IMR-90 (cell line): Measurements from ENCODE around the gene ACTA1. TPM values are rescaled to one million over a fixed set of nuclear protein-coding genes. Genes with fewer than 3 reads are reported as not detected.

ENCODE experiments used
- ATAC-seq: fragments of 200-7000 bp; cut with Tn5 transposase; 2 replicates; pipeline ENCODE4 v1.9.1; 2020; ENCODE audit warnings: low read depth, mild to moderate bottlenecking, moderate library complexity
- BruUV-seq: library from RNA; stranded (reverse); fragments of 400-500 nt; replicated peaks from 2 replicates; lab custom pipeline; 2021; lab: Mats Ljungman, UMichigan
- CTCF ChIA-PET: fragments of 300-600 bp; formaldehyde crosslinking; extraction: SDS; loops from one replicate; lab custom pipeline; 2021; ENCODE audit warnings: antibody characterized with exemption; lab: Yijun Ruan, JAX
- POLR2A ChIA-PET: fragments of 300-600 bp; sonication (Branson Sonifier 250); formaldehyde crosslinking; loops from one replicate; lab custom pipeline; 2022; ENCODE audit warnings: antibody characterized with exemption; ENCODE audit not compliant: unreplicated experiment; lab: Charles Lee
- DNase-seq: peaks from one replicate; pipeline ENCODE4 v3.0.0; 2013
- H2AFZ ChIP-seq: replicated peaks from 2 replicates; pipeline ENCODE3; 2013; ENCODE audit warnings: low read length, mild to moderate bottlenecking; ENCODE audit not compliant: poor library complexity
- H2AK5ac ChIP-seq: 2 replicates; pipeline ENCODE4 v1.6.1; 2013; ENCODE audit warnings: low read depth, low read length, inconsistent platforms
- H2AK9ac ChIP-seq: replicated peaks from 2 replicates; pipeline ENCODE3; 2013; ENCODE audit warnings: mild to moderate bottlenecking, low read depth, low read length, moderate library complexity; ENCODE audit not compliant: poor library complexity
- H2BK120ac ChIP-seq: 2 replicates; pipeline ENCODE4 v1.6.1; 2013; ENCODE audit warnings: low read depth, low read length, inconsistent platforms
- H2BK15ac ChIP-seq: 3 replicates; pipeline ENCODE4 v1.6.1; 2013; ENCODE audit warnings: low read depth, low read length, inconsistent platforms
- H2BK20ac ChIP-seq: 2 replicates; pipeline ENCODE4 v1.6.1; 2013; ENCODE audit warnings: low read depth, mild to moderate bottlenecking, inconsistent platforms, low read length, moderate library complexity
- H2BK5ac ChIP-seq: 2 replicates; pipeline ENCODE4 v1.6.1; 2013; ENCODE audit warnings: mild to moderate bottlenecking, low read depth, low read length, inconsistent platforms; ENCODE audit not compliant: poor library complexity, severe bottlenecking
- H3K14ac ChIP-seq: replicated peaks from 2 replicates; pipeline ENCODE4 v1.6.1; 2013; ENCODE audit warnings: low read depth, low read length, inconsistent platforms
- H3K18ac ChIP-seq: 2 replicates; pipeline ENCODE4 v1.6.1; 2013; ENCODE audit warnings: low read depth, low read length, control low read depth
- H3K23ac ChIP-seq: 2 replicates; pipeline ENCODE4 v1.6.1; 2013; ENCODE audit warnings: low read depth, low read length, inconsistent platforms
- H3K27ac ChIP-seq: 2 replicates; pipeline ENCODE4 v1.5.1; 2013; ENCODE audit warnings: mild to moderate bottlenecking, control low read depth, low read length; ENCODE audit not compliant: insufficient read depth
- H3K27me3 ChIP-seq: 2 replicates; pipeline ENCODE4 v1.6.1; 2013; ENCODE audit warnings: low read length; ENCODE audit not compliant: control insufficient read depth, insufficient read depth
- H3K36me3 ChIP-seq: 2 replicates; pipeline ENCODE4 v1.6.1; 2013; ENCODE audit warnings: low read length, mixed read lengths; ENCODE audit not compliant: control insufficient read depth, insufficient read depth
- H3K4ac ChIP-seq: 2 replicates; pipeline ENCODE4 v1.6.1; 2013; ENCODE audit warnings: low read depth, low read length, inconsistent platforms
- H3K4me1 ChIP-seq: 2 replicates; pipeline ENCODE4 v1.6.1; 2013; ENCODE audit warnings: low read length, mixed read lengths; ENCODE audit not compliant: control insufficient read depth, insufficient read depth
- H3K4me2 ChIP-seq: 2 replicates; pipeline ENCODE4 v1.6.1; 2013; ENCODE audit warnings: low read depth, mild to moderate bottlenecking, control low read depth, low read length, moderate library complexity
- H3K4me3 ChIP-seq: 2 replicates; pipeline ENCODE4 v1.5.1; 2013; ENCODE audit warnings: low read depth, mild to moderate bottlenecking, control low read depth, low read length, moderate library complexity; ENCODE audit not compliant: insufficient read depth
- H3K56ac ChIP-seq: 2 replicates; pipeline ENCODE4 v1.6.1; 2013; ENCODE audit warnings: low read length, inconsistent platforms; ENCODE audit not compliant: insufficient read depth; ENCODE audit errors: extremely low read depth
- H3K79me1 ChIP-seq, 2 experiments: 2 replicates each; pipeline ENCODE4 v1.6.1; 2013; ENCODE audit warnings: low read length in 2 of 2, inconsistent platforms in 1 of 2, low read depth in 1 of 2
- H3K9ac ChIP-seq: 2 replicates; pipeline ENCODE4 v1.6.1; 2013; ENCODE audit warnings: low read depth, low read length, control low read depth
- H3K9me1 ChIP-seq: 2 replicates; pipeline ENCODE4 v1.6.1; 2013; ENCODE audit warnings: low read length, inconsistent platforms; ENCODE audit not compliant: insufficient read depth
- H3K9me3 ChIP-seq: 2 replicates; pipeline ENCODE4 v1.6.1; 2013; ENCODE audit warnings: low read length; ENCODE audit not compliant: control insufficient read depth, insufficient read depth
- H4K20me1 ChIP-seq: 2 replicates; pipeline ENCODE4 v1.6.1; 2013; ENCODE audit warnings: low read length, inconsistent platforms; ENCODE audit not compliant: insufficient read depth
- H4K5ac ChIP-seq: 2 replicates; pipeline ENCODE4 v1.6.1; 2013; ENCODE audit warnings: mild to moderate bottlenecking, low read depth, low read length, control low read depth
- H4K8ac ChIP-seq, 2 experiments: 2 replicates each; pipeline ENCODE4 v1.6.1; 2013; ENCODE audit warnings: low read depth in 2 of 2, low read length in 2 of 2, control low read depth in 1 of 2, inconsistent platforms in 1 of 2
- H4K91ac ChIP-seq: 2 replicates; pipeline ENCODE4 v1.6.1; 2013; ENCODE audit warnings: low read depth, low read length, inconsistent platforms; ENCODE audit not compliant: insufficient read depth
- BHLHE40 ChIP-seq: fragments of 150-350 bp; IDR thresholded peaks from 2 replicates; pipeline ENCODE4 v1.6.1; 2016; ENCODE audit warnings: mild to moderate bottlenecking, low read depth, low read length
- CEBPB ChIP-seq: IDR thresholded peaks from 2 replicates; pipeline ENCODE4 v1.6.1; 2012; ENCODE audit warnings: low read depth, low read length, improper control_type of control experiment
- CHD1 ChIP-seq: IDR thresholded peaks from 2 replicates; pipeline ENCODE4 v1.6.1; 2012; ENCODE audit warnings: low read depth, low read length, improper control_type of control experiment
- FOS ChIP-seq: fragments of 150-350 bp; IDR thresholded peaks from 2 replicates; pipeline ENCODE4 v1.6.1; 2016; ENCODE audit warnings: low read depth, low read length
- MXI1 ChIP-seq: IDR thresholded peaks from 2 replicates; pipeline ENCODE4 v1.6.1; 2012; ENCODE audit warnings: low read depth, mild to moderate bottlenecking, low read length, moderate library complexity, borderline replicate concordance
- NFE2L2 ChIP-seq: fragments of 150-350 bp; IDR thresholded peaks from 2 replicates; pipeline ENCODE4 v1.6.1; 2016; ENCODE audit warnings: low read depth, mild to moderate bottlenecking, low read length
- RAD21 ChIP-seq: IDR thresholded peaks from 2 replicates; pipeline ENCODE4 v1.6.1; 2012; ENCODE audit warnings: low read length, improper control_type of control experiment
- RFX5 ChIP-seq: IDR thresholded peaks from 2 replicates; pipeline ENCODE4 v1.8.0; 2012; ENCODE audit warnings: low read depth, mild to moderate bottlenecking, low read length, moderate library complexity
- SMC3 ChIP-seq: fragments of 150-350 bp; IDR thresholded peaks from 2 replicates; pipeline ENCODE4 v1.6.1; 2016; ENCODE audit warnings: low read depth, mild to moderate bottlenecking, antibody characterized with exemption, low read length, moderate library complexity
- WGBS, 2 experiments: methylation state at CpG; one replicate each; pipeline versions ENCODE4 v1.1.5 to v1.1.7; 2013; ENCODE audit warnings: missing lambda C conversion rate in 2 of 2; ENCODE audit not compliant: insufficient read length in 1 of 2; ENCODE audit errors: extremely low coverage in 2 of 2; 5-methylcytosine and 5-hydroxymethylcytosine counted together
- dilution Hi-C: fragments of 300-500 bp; cut with HindIII; formaldehyde crosslinking; loops from one replicate; pipeline ENCODE4 v1.14.3; 2018; ENCODE audit warnings: low sequenced_read_pairs; ENCODE audit not compliant: unreplicated experiment
- in situ Hi-C: fragments of 300-500 bp; cut with MboI; formaldehyde crosslinking; loops from 3 replicates; pipeline ENCODE4 v1.14.3; 2019; ENCODE audit warnings: low sequenced_read_pairs, inconsistent platforms, mixed read lengths
- intact Hi-C: fragments of 100-400 bp; cut with micrococcal nuclease; formaldehyde crosslinking; loops from 2 replicates; pipeline ENCODE4 v1.10.0; 2022
- polyA plus RNA-seq, 3 experiments: library from polyadenylated mRNA; depleted of rRNA; stranded (reverse); fragments of >200 nt; gene quantifications; 2 replicates each; pipeline ENCODE4 v1.2.3, GENCODE V29; 2012; ENCODE audit warnings: low replicate concordance in 1 of 3
- total RNA-seq: library from RNA; depleted of rRNA; stranded (reverse); fragments of >200 nt; gene quantifications from 2 replicates; pipeline ENCODE4 v1.2.3, GENCODE V29; 2012
- TF ChIP-seq, protein P1 (sequence below): fragments of 150-350 bp; IDR thresholded peaks from 2 replicates; pipeline ENCODE4 v1.6.1; 2017; ENCODE audit warnings: mild to moderate bottlenecking, antibody characterized with exemption, low read length, low read depth

ACTA1 gene
- total and polyA plus RNA-seq, 2 of the 4 experiments (the other 2 are of a cell fraction), result not detected

DNA sequence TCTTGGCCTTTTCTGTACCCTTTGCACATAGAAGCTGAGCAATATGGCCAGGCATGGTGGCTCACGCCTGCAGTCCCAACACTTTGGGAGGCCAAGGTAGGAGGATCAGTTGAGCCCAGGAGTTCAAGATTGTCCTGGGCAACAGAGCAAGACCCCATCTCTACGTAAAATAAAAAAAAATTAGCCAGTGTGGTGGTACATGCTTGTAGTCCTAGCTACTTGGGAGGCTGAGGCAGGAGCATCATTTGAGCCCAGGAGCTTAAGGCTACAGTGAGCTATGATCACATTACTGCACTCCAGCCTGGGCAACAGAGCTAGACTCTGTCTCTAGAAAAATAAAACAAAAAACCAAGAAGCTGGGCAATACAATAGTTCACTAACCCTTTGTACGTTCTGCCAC lies 6.3 kb downstream of the ACTA1 start:
- no peaks in the 10 kb centered on the region for H4K20me1 ChIP-seq
- in situ Hi-C loops (no loop called here), dilution Hi-C loops (no loop called here), intact Hi-C loops (no loop called here)
- no peak overlapping the region for H2AFZ ChIP-seq
- ChIA-PET CTCF (interaction anchor here (0.5 to 1.6 kb wide), 2 partner anchors 17 to 113 kb away, joined by 4 to 5 read pairs; no protein-coding TSS in a partner anchor), POLR2A (no interaction called here)
- H3K27ac ChIP-seq, result no peak overlapping the region
- H3K4me1 ChIP-seq, result no peaks in the 10 kb centered on the region; the same call in 1 of the 2 replicates
- no peak overlapping the region for H3K4ac ChIP-seq
- H3K9me1 ChIP-seq, result no peaks in the 10 kb centered on the region
- no peak overlapping the region for H4K8ac ChIP-seq
- no peak overlapping the region for H4K91ac ChIP-seq
- H3K9me3 ChIP-seq, result peaks cover 8% of the 10 kb centered on the region
- no CpG with 5 or more reads among the region's 3 CpGs for WGBS, 2 experiments
- H3K27me3 ChIP-seq, result peaks cover 41% of the 10 kb centered on the region
- H2BK15ac ChIP-seq, result no peak overlapping the region
- H3K18ac ChIP-seq, result no peak overlapping the region
- H3K56ac ChIP-seq, result no peak overlapping the region
- ATAC-seq (no peak), DNase-seq (no peak)
- no peaks in the 10 kb centered on the region for H3K79me1 ChIP-seq
- H3K23ac ChIP-seq, result no peak overlapping the region
- H3K36me3 ChIP-seq, result no peaks in the 10 kb centered on the region; the same call in 1 of the 2 replicates
- TF ChIP-seq CHD1, result no peak
- no peak for TF ChIP-seq MXI1
- no peak for TF ChIP-seq NFE2L2
- no peak for TF ChIP-seq CEBPB
- no peak for TF ChIP-seq FOS
- no peak for TF ChIP-seq RFX5
- TF ChIP-seq BHLHE40, result no peak
- no peak for TF ChIP-seq SMC3
- no peak for TF ChIP-seq RAD21
- TF ChIP-seq, protein P1, sequence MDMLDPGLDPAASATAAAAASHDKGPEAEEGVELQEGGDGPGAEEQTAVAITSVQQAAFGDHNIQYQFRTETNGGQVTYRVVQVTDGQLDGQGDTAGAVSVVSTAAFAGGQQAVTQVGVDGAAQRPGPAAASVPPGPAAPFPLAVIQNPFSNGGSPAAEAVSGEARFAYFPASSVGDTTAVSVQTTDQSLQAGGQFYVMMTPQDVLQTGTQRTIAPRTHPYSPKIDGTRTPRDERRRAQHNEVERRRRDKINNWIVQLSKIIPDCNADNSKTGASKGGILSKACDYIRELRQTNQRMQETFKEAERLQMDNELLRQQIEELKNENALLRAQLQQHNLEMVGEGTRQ, result no peak
- no peak overlapping the region for H3K14ac ChIP-seq
- H3K4me2 ChIP-seq, result no peak overlapping the region
- no peak overlapping the region for H4K5ac ChIP-seq
- H2BK5ac ChIP-seq, result no peak overlapping the region
- no peak overlapping the region for H2AK5ac ChIP-seq
- no peak overlapping the region for H2AK9ac ChIP-seq
- BruUV-seq, result no TSS peak
- H2BK20ac ChIP-seq, result no peak overlapping the region
- no peak overlapping the region for H3K4me3 ChIP-seq
- H3K9ac ChIP-seq, result no peak overlapping the region
- H2BK120ac ChIP-seq, result no peak overlapping the region
